ENCODE measurements around the gene PDE9A. TPM values are rescaled to one million over a fixed set of nuclear protein-coding genes. Genes with fewer than 3 reads are reported as not detected.
"Not testable (repeated sequence)": the region's sequence is repeated elsewhere in the genome, so short reads cannot be mapped to it uniquely, and the experiment has no call there.

Gene PDE9A
- total RNA-seq, 6 experiments from 2014 or later, result not detected

DNA sequence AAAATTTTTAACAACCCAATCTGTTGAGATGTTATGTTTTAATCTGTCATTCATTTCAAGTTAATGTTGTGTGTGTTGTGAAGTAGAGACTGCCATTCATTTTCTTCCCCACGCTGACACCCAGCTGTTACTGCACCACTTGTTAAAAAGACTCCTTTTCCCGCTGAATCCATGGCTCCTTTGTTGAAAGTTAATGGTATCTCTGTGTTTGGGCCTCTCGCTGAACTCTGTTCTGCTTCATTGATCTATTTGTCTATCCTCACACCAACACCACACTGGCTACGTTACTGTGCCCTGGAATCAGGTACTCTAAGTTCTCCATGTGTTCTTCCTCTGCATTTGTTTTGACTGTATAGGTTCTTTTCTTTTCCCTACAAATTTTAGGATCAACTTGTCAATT lies 58.2 kb downstream of the PDE9A start:
- H3K27ac Mint-ChIP-seq, result no peak overlapping the region
- no peaks in the 10 kb centered on the region for H3K27me3 Mint-ChIP-seq (ENCODE audit: insufficient read depth)
- H3K4me1 Mint-ChIP-seq (ENCODE audit: low read depth), result no peaks in the 10 kb centered on the region
- no peak overlapping the region for H3K4me3 Mint-ChIP-seq
- no peak for DNase-seq
- TF ChIP-seq, protein P1, sequence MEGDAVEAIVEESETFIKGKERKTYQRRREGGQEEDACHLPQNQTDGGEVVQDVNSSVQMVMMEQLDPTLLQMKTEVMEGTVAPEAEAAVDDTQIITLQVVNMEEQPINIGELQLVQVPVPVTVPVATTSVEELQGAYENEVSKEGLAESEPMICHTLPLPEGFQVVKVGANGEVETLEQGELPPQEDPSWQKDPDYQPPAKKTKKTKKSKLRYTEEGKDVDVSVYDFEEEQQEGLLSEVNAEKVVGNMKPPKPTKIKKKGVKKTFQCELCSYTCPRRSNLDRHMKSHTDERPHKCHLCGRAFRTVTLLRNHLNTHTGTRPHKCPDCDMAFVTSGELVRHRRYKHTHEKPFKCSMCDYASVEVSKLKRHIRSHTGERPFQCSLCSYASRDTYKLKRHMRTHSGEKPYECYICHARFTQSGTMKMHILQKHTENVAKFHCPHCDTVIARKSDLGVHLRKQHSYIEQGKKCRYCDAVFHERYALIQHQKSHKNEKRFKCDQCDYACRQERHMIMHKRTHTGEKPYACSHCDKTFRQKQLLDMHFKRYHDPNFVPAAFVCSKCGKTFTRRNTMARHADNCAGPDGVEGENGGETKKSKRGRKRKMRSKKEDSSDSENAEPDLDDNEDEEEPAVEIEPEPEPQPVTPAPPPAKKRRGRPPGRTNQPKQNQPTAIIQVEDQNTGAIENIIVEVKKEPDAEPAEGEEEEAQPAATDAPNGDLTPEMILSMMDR (IDR thresholded peaks at IDR 0.05), result no peak
- H3K36me3 Mint-ChIP-seq (ENCODE audit: low read depth), result no peaks in the 10 kb centered on the region
- H3K9me3 Mint-ChIP-seq, result peaks cover 7% of the 10 kb centered on the region; the same call in 1 of the 2 replicates

DNA sequence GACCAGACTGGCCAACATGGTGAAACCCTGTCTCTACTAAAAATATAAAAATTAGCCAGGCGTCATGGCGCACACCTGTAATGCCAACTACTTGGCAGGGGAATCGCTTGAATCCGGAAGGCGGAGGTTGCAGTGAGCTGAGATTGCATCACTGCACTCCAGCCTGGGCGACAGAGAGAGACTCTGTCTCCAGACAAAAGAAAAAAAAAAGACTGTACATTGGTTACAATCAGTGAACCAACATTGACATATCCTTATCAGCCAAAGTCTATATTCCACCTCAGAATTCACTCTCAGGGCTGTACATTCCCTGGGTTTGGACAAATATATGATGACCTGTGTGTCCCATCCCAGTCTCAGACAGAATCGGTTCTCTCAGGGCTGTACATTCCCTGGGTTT lies 62.0 kb downstream of the PDE9A start:
- H3K4me1 Mint-ChIP-seq (ENCODE audit: low read depth); DNase-seq; H3K27ac Mint-ChIP-seq; H3K36me3 Mint-ChIP-seq (ENCODE audit: low read depth); H3K9me3 Mint-ChIP-seq; H3K27me3 Mint-ChIP-seq (ENCODE audit: insufficient read depth); H3K4me3 Mint-ChIP-seq: not testable (repeated sequence)

DNA sequence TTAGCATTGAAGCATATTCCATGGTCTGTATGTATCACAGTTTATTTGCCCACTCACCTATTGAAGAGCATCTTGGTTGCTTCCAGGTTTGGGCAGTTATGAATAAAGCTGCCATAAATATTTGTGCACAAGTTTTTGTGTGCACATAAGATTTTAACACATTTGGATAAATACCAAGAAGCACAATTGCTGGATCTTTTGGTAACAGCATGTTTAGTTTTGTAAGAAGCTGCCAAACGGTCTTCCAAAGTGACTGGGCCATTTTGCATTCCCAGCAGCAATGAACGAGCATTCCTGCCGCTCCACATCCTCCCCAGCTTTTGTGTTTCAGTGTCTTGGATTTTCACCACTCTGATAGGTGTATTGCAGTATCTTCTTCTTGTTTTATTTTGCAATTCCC lies 62.7 kb downstream of the PDE9A start:
- peaks cover 5% of the 10 kb centered on the region for H3K27me3 Mint-ChIP-seq (ENCODE audit: insufficient read depth)
- H3K9me3 Mint-ChIP-seq, result peaks cover 8% of the 10 kb centered on the region; the same call in 1 of the 2 replicates
- no peak overlapping the region for H3K27ac Mint-ChIP-seq
- H3K36me3 Mint-ChIP-seq (ENCODE audit: low read depth), result no peaks in the 10 kb centered on the region; the same call in 1 of the 2 replicates
- H3K4me3 Mint-ChIP-seq, result no peak overlapping the region
- no peak for DNase-seq
- no peaks in the 10 kb centered on the region for H3K4me1 Mint-ChIP-seq (ENCODE audit: low read depth)
- TF ChIP-seq, protein P1 (IDR thresholded peaks at IDR 0.05), result no peak

DNA sequence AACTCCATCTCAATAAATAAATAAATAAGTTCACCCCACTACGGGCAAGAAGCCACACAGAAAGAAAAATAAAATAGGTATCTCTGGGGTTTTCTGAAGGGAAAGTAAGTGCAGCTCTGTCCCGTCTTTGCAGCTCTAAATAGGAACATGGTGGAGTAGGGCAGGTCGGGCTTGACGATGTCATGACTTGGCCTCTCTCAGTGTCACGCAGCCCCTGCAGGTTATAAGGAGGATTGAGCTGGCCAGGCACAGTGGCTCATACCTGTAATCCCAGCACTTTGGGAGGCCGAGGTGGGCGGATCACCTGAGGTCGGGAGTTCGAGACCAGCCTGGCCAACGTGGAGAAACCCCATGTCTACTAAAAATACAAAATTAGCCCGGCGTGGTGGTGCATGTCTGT lies 67.1 kb downstream of the PDE9A start:
- DNase-seq; H3K36me3 Mint-ChIP-seq (ENCODE audit: low read depth); H3K4me3 Mint-ChIP-seq; H3K27ac Mint-ChIP-seq: not testable (repeated sequence)
- H3K4me1 Mint-ChIP-seq (ENCODE audit: low read depth), result peaks cover 13% of the 10 kb centered on the region
- H3K9me3 Mint-ChIP-seq, result peaks cover 22% of the 10 kb centered on the region
- peaks cover 10% of the 10 kb centered on the region for H3K27me3 Mint-ChIP-seq (ENCODE audit: insufficient read depth)

DNA sequence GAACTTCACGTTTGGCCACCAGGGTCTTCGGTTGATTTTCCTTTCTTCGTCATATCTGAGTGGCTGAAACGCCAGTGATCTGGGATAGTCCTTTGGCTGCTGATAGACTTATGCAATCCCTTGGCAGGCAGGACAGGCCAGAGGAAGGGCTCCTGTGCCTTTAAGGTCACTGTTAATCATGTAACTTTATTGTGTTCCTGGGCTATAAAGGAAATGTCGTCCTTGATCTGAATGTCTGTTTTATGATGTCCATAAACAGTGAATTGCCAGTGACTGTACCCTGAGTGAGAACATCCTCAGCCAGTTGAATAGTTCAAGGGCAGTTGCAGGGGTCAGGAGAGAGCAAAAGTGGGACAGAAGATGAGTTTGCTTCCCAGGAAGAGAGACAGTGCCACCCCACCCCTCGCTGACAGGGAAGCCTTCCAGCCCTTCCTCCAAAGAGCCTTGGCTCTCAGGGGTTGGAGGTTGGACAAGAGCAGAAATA lies 68.0 kb downstream of the PDE9A start:
- H3K4me1 Mint-ChIP-seq (ENCODE audit: low read depth), result peaks cover 13% of the 10 kb centered on the region
- peaks cover 30% of the 10 kb centered on the region for H3K9me3 Mint-ChIP-seq
- H3K27me3 Mint-ChIP-seq (ENCODE audit: insufficient read depth), result peaks cover 10% of the 10 kb centered on the region
- H3K27ac Mint-ChIP-seq, result no peak overlapping the region
- no peaks in the 10 kb centered on the region; the same call in 1 of the 2 replicates for H3K36me3 Mint-ChIP-seq (ENCODE audit: low read depth)
- no peak for DNase-seq
- H3K4me3 Mint-ChIP-seq, result no peak overlapping the region
- TF ChIP-seq, protein P1 (IDR thresholded peaks at IDR 0.05), result no peak

DNA sequence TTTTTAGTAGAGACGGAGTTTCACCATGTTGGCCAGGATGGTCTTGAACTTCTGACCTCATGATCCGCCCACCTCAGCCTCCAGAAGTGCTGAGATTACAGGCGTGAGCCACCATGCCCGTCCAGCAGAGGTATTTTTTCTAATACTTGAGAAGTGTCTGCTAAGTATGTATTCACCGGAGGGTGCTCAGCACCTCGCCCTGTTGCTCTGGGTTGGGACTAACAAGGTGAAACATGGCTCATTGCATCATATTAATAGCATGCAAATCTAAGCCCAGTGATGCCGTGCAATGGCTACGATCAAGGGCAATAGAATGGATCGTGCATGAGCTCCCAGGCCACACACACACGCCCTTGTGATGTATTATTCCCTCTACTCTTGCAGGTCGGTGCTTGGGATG lies 68.7 kb downstream of the PDE9A start:
- Mint-ChIP-seq H3K36me3 (ENCODE audit: low read depth) (no peaks in the 10 kb centered on the region; the same call in 1 of the 2 replicates), H3K9me3 (peaks cover 30% of the 10 kb centered on the region), H3K27me3 (ENCODE audit: insufficient read depth) (peaks cover 9% of the 10 kb centered on the region), H3K27ac (no peak overlapping the region), H3K4me3 (no peak overlapping the region), H3K4me1 (ENCODE audit: low read depth) (peaks cover 13% of the 10 kb centered on the region)
- TF ChIP-seq, protein P1 (IDR thresholded peaks at IDR 0.05), result no peak
- DNase-seq, result no peak
